ENCODE data around the gene MRPL11. TPM values are rescaled to one million over a fixed set of nuclear protein-coding genes. Genes with fewer than 3 reads are reported as not detected.

MRPL11 gene
- polyA plus RNA-seq, 1 donor (not counting 4 experiments of a cell fraction or from before 2014, with no cell fraction given): 51.7 TPM

DNA sequence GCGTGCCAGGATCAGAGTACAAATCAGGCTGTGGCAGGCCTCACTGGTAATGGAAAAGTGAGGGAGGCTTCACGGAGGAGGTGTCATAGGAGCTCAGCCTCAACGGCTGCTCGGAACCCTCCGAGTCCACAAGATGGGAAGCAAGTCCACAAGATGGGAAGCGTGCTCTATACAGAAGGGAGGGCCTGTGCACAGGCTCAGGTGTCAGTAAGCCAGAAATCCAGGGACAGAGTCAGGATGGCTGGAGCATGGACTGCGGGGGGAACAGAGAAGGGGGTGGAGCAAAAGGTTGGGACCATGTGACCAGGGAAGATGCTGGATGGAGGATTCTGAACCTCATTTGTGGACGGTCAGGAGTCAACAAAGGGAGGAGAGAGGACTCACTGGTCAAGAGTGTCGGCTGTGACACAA lies 38.2 kb upstream of the MRPL11 start:
- Histone ChIP-seq H3K36me3 (ENCODE audit: control insufficient read depth in 2 of 2, extremely low read depth in 1 of 2, insufficient read depth in 2 of 2, low read length in 2 of 2) (peaks cover 6 to 7% of the 10 kb centered on the region in 2 experiments), H3K27ac (ENCODE audit: control insufficient read depth, insufficient read depth, low read length) (no peak overlapping the region), H3K9me1 (ENCODE audit: control insufficient read depth, extremely low read depth, insufficient read depth, low read length) (peaks cover 2% of the 10 kb centered on the region), H3K4me3 (ENCODE audit: control insufficient read depth in 2 of 3, extremely low read depth in 1 of 3, insufficient read depth in 2 of 3, low read depth in 1 of 3, low read length in 3 of 3) (no peak overlapping the region), H2AFZ (ENCODE audit: control insufficient read depth, low read length) (no peak overlapping the region), H3K27me3 (ENCODE audit: control insufficient read depth, extremely low read depth, insufficient read depth, low read length) (no peaks in the 10 kb centered on the region), H4K20me1 (ENCODE audit: control insufficient read depth, extremely low read depth, insufficient read depth, low read length) (peaks cover 5% of the 10 kb centered on the region), H3K9ac (ENCODE audit: control insufficient read depth, extremely low read depth, insufficient read depth, low read length) (no peak overlapping the region), H3K9me3 (ENCODE audit: control insufficient read depth, low read depth, low read length) (no peaks in the 10 kb centered on the region), H3K4me2 (ENCODE audit: control insufficient read depth, extremely low read depth, insufficient read depth, low read depth, low read length) (no peak overlapping the region), H3K79me2 (ENCODE audit: control insufficient read depth, insufficient read depth, low read length) (peaks cover 3% of the 10 kb centered on the region), H3K4me1 (ENCODE audit: control insufficient read depth, extremely low read depth, insufficient read depth, low read length) (peaks cover 23% of the 10 kb centered on the region)
- no peak for TF ChIP-seq EZH2 (IDR thresholded peaks at IDR 0.05; ENCODE audit: low read length)
- no peak for TF ChIP-seq CTCF (optimal IDR thresholded peaks at IDR 0.05 in 1 of 3, IDR thresholded peaks at IDR 0.05 in 1 of 3, conservative IDR thresholded peaks at IDR 0.05 in 1 of 3; ENCODE audit: extremely low read depth in 1 of 3, insufficient read depth in 2 of 3, low read length in 3 of 3)
- dilution Hi-C loops (cut with MboI; ENCODE audit: extremely low pct_ligation_motif_present, low sequenced_read_pairs): no loop called here
- FAIRE-seq (no peak), DNase-seq (ENCODE audit: low read depth, low spot score) (no peak)

DNA sequence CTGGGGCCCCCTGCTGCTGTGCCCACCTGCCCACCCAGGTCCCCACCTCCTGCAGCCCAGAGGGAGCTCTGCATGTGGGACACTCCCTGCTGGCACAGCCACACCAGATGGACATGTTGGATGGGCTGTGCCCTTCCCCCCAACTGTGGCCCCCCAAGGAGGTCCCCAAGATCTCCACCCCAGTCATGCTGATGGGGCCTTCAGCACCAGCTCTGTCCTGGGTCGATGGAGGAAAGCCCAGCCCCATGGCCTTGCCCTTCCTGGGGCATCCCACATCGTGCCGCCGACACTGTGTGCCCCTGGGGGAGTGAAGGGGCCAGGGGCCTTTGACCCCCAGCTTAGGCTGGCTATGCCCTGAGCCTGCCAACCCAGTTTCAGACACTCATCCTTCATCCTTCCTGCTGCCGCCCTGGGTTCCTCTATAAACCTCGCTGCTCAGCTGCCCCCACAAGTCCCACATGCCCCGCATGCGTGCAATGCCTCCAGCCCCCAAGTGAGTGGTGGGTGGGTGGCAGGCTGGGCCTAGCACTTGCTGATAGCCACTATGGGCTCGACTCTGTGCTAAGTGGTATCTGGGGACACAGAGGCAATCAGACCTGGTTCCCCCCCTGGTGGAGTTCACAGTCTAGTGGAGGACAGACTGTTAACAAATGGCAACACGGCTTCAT lies 37.7 kb upstream of the MRPL11 start:
- Histone ChIP-seq H3K4me2 (ENCODE audit: control insufficient read depth, extremely low read depth, insufficient read depth, low read depth, low read length) (no peak overlapping the region), H3K79me2 (ENCODE audit: control insufficient read depth, insufficient read depth, low read length) (peaks cover 3% of the 10 kb centered on the region), H3K4me3 (ENCODE audit: control insufficient read depth in 2 of 3, extremely low read depth in 1 of 3, insufficient read depth in 2 of 3, low read depth in 1 of 3, low read length in 3 of 3) (no peak overlapping the region), H3K9ac (ENCODE audit: control insufficient read depth, extremely low read depth, insufficient read depth, low read length) (no peak overlapping the region), H3K9me1 (ENCODE audit: control insufficient read depth, extremely low read depth, insufficient read depth, low read length) (peaks cover 2% of the 10 kb centered on the region), H3K27ac (ENCODE audit: control insufficient read depth, insufficient read depth, low read length) (no peak overlapping the region), H3K36me3 (ENCODE audit: control insufficient read depth in 2 of 2, extremely low read depth in 1 of 2, insufficient read depth in 2 of 2, low read length in 2 of 2) (peaks cover 6 to 7% of the 10 kb centered on the region in 2 experiments), H3K4me1 (ENCODE audit: control insufficient read depth, extremely low read depth, insufficient read depth, low read length) (peaks cover 23% of the 10 kb centered on the region), H3K27me3 (ENCODE audit: control insufficient read depth, extremely low read depth, insufficient read depth, low read length) (no peaks in the 10 kb centered on the region), H2AFZ (ENCODE audit: control insufficient read depth, low read length) (no peak overlapping the region), H3K9me3 (ENCODE audit: control insufficient read depth, low read depth, low read length) (no peaks in the 10 kb centered on the region), H4K20me1 (ENCODE audit: control insufficient read depth, extremely low read depth, insufficient read depth, low read length) (peaks cover 5% of the 10 kb centered on the region)
- DNase-seq (ENCODE audit: low read depth, low spot score) (no peak), FAIRE-seq (no peak)
- dilution Hi-C loops (cut with MboI; ENCODE audit: extremely low pct_ligation_motif_present, low sequenced_read_pairs): no loop called here
- TF ChIP-seq EZH2 (IDR thresholded peaks at IDR 0.05; ENCODE audit: low read length): no peak
- TF ChIP-seq CTCF (optimal IDR thresholded peaks at IDR 0.05 in 1 of 3, IDR thresholded peaks at IDR 0.05 in 1 of 3, conservative IDR thresholded peaks at IDR 0.05 in 1 of 3; ENCODE audit: extremely low read depth in 1 of 3, insufficient read depth in 2 of 3, low read length in 3 of 3): no peak
